H7 (cell line): ENCODE measurements around the gene ARHGAP23. TPM values are rescaled to one million over a fixed set of nuclear protein-coding genes. Genes with fewer than 3 reads are reported as not detected.

Experiments
- DNase-seq: peaks from one replicate; pipeline ENCODE4 v3.0.0; 2012
- H3K27me3 ChIP-seq: 2 replicates; pipeline ENCODE4 v1.6.0; 2011; ENCODE audit warnings: mild to moderate bottlenecking, low read length; ENCODE audit not compliant: control insufficient read depth, insufficient read depth
- H3K36me3 ChIP-seq: replicated peaks from 2 replicates; pipeline ENCODE4 v1.5.1; 2011; ENCODE audit warnings: low read length; ENCODE audit not compliant: control insufficient read depth, insufficient read depth
- H3K4me3 ChIP-seq: 2 replicates; pipeline ENCODE4 v1.5.1; 2011; ENCODE audit warnings: low read depth, mild to moderate bottlenecking, control low read depth, low read length, moderate library complexity; ENCODE audit not compliant: insufficient read depth
- total RNA-seq: library from RNA; depleted of rRNA; stranded (reverse); fragments of >200 nt; shearing (Covaris generic); gene quantifications from 2 replicates; pipeline ENCODE4 v1.2.3, GENCODE V29; 2014

The ARHGAP23 gene
- total RNA-seq, 1 experiment from 2014 or later: 15.4 TPM

- no peak for DNase-seq
- Histone ChIP-seq H3K4me3 (no peak overlapping the region), H3K36me3 (no peaks in the 10 kb centered on the region; the same call in 1 of the 2 replicates), H3K27me3 (no peaks in the 10 kb centered on the region)
These were observed 19.3 kb downstream of the ARHGAP23 start for GRCh38 chr17:38447502-38448085.

GRCh38 chr17:38448208-38448771, 20.0 kb downstream of the ARHGAP23 start:
- Histone ChIP-seq H3K27me3 (no peaks in the 10 kb centered on the region), H3K36me3 (no peaks in the 10 kb centered on the region; the same call in 1 of the 2 replicates), H3K4me3 (no peak overlapping the region)
- DNase-seq: no peak

DNA sequence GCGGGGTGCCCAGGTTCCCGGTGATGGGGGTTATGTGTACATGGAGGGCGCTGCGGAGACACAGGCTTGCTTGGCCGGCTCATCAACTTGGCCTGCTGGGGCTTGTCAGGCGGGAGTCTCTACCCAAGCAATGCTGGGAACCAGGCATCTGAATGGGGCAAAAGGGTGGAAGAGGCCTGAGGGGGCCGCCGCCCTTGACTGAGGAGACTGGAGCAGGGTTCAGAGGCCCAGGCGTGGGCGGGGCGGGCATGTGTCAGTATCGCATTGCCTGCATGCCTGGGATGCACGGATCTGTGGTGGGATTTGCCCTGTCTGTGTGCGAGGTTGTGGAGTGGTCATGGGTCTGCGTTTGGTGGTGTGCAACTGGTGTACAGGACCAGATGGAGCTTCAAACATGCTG, 21.1 kb downstream of the ARHGAP23 start:
- no peaks in the 10 kb centered on the region for H3K27me3 ChIP-seq
- no peaks in the 10 kb centered on the region; the same call in 1 of the 2 replicates for H3K36me3 ChIP-seq
- DNase-seq: no peak
- no peak overlapping the region for H3K4me3 ChIP-seq

DNA sequence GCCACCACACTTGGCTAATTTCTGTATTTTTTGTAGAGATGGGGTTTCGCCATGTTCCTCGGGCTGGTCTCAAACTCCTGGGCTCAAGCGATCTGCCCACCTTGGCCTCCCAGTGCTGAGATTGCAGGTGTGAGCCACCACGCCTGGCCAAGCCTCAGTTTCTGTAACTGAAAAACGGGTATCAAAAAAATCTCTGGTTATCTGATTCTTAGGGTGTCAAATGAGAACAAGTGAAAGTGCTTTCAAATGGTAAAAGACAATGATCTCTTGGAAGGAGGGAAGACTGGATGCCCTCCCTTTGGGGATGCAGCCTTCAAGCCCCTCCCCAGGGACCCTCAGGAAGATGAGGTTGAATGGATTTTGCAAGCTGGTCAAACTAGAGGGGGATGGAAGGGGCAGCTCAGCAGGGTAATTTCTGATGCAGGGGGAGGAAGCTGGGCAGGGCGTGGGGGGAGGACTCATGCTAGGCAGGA, 22.3 kb downstream of the ARHGAP23 start:
- H3K36me3 ChIP-seq: no peaks in the 10 kb centered on the region; the same call in 1 of the 2 replicates
- no peak overlapping the region for H3K4me3 ChIP-seq
- no peak for DNase-seq
- H3K27me3 ChIP-seq: no peaks in the 10 kb centered on the region

DNA sequence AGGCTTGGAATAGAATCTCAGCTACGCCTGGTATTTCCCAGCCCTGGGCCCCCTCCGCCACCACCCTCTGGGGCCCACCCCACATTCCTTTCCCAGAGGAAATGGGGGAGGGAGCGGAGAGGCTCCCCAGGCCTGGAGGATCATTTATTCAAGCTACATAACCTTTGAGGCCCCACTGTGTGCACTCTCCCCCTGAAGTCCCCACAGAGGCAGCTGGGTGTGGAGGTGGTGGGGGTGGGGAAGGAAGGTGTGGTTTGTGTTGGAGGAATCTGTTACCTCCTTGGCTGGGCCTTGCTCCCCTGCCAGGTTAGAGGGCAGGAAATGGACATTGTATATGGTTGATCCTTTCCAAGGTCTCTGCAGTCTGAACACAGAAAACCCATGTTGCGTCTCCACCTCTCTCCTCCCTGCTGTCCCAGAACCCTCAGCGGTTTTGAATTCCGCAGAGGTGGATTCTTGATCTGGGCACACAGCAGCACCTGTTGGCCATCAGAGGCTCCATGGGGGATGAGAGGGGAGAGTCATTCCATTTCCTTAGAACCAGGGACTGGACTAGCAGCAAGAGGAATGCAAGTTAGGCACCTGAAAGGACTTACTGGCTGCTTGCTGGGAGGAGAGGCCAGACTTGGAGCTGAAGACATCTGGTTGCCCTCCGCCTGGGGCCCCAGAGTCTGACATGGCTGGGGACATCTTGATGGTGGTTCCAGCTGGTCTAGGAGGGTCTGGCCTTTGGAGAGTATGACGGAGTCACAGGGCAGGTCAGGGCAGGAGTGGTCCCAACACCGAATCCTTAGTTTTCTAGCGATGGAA, 23.0 kb downstream of the ARHGAP23 start:
- H3K36me3 ChIP-seq: no peaks in the 10 kb centered on the region; the same call in 1 of the 2 replicates
- DNase-seq: peak; percentile 92
- peak overlapping the region; percentile 59 for H3K4me3 ChIP-seq
- H3K27me3 ChIP-seq: no peaks in the 10 kb centered on the region

DNA sequence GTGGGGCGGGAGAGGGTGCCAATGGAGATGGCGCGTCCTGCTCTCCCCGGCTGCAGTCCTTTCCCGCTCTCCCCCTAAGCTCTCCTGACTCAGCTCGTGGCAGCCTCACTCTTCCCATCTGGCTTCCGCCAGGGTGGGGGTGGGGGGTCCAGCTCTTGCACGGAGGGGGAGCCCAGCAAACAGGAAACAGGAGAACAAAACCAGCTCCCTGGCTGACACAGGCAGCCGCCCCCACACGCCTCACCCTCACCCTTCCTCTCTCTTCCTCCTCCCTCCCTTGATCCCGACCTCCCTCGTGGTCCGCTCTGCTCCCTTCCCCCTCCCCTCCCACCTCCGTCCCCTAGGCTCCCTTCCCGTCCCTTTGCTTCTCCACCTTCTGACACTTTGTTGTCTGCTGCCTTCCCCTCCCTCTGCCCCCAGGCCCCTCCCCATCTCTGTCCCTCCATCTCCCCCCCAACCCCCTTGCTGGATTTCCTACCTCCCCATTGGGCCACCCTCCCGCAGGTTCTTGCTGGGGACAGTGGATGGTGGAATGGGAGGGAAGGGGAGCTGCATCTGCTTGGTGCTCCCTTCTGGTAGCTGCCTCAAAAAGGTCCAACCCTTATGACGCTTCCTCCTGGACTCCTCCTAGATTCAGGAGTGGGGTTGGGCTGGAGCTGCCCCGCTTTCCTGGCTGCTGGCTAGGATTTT, 23.7 kb downstream of the ARHGAP23 start:
- Histone ChIP-seq H3K27me3 (no peaks in the 10 kb centered on the region), H3K36me3 (no peaks in the 10 kb centered on the region; the same call in 1 of the 2 replicates), H3K4me3 (peak overlapping the region; percentile 59)
- DNase-seq: peak; percentile 95

- Histone ChIP-seq H3K36me3 (peaks cover 4% of the 10 kb centered on the region), H3K4me3 (no peak overlapping the region; the same call in 1 of the 2 replicates), H3K27me3 (no peaks in the 10 kb centered on the region)
- peak; percentile 61 for DNase-seq
These were observed 24.5 kb downstream of the ARHGAP23 start for GRCh38 chr17:38452719-38453118.

- H3K4me3 ChIP-seq: peak overlapping the region; percentile 48
- DNase-seq: peak; percentile 78
- peaks cover 12% of the 10 kb centered on the region for H3K36me3 ChIP-seq
- no peaks in the 10 kb centered on the region for H3K27me3 ChIP-seq
These were observed 25.7 kb downstream of the ARHGAP23 start for GRCh38 chr17:38453951-38454421.

DNA sequence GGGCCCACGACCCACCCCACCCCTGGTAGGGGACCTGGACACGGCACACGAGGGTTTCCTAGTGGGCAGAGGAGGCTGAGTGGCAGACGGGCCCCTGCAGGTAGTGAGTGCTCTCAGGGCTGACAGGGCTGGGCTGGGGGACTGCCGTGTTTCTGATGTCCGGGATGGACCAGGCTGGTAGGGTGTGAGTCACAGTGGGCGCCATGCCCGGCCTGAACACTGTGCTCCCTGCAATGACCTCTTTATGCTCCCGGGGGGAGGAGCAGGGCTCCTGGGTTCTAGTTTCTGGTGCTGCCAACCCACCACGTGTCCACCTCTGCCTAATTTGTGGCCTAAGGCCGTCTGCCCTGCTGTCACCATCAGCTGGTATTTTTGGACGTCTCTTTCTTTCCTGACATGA, 26.3 kb downstream of the ARHGAP23 start:
- H3K27me3 ChIP-seq: no peaks in the 10 kb centered on the region
- peak overlapping the region; percentile 48; the same call in 1 of the 2 replicates for H3K4me3 ChIP-seq
- DNase-seq: peak; percentile 66
- H3K36me3 ChIP-seq: peaks cover 16% of the 10 kb centered on the region

DNA sequence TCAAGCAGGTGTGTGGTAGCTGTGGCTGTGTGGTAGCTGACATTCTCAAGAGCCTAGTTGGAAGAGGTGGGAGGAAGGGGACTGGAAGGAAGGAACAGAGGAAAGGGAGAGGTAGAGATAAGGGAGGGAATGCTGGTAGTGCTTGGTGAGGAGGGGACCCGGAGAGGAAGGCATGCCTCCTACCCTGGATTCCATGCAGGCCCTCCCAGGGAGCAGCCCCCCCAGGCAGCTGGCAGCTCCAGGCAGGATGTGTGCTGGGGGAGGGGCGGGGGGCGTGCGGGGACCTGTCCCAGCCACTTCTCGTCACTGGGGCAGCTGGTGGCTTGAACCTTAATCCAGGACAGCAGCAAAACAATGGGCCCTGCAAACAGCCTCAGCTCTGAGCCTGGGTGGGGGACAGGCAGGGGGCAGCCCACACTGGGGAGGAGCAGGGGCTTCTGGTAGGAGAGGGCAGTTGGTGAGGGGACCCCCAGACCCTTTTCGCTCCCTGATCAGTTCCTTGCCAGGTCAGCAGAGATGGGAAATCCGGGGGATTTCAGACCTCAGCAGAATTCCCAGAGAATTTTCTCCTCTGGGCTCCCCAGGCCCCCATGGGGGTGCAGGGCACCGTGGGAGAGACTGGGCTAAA, 27.1 kb downstream of the ARHGAP23 start:
- peak; percentile 71 for DNase-seq
- Histone ChIP-seq H3K36me3 (peaks cover 23% of the 10 kb centered on the region), H3K27me3 (no peaks in the 10 kb centered on the region), H3K4me3 (peak overlapping the region; percentile 8; the same call in 1 of the 2 replicates)

DNA sequence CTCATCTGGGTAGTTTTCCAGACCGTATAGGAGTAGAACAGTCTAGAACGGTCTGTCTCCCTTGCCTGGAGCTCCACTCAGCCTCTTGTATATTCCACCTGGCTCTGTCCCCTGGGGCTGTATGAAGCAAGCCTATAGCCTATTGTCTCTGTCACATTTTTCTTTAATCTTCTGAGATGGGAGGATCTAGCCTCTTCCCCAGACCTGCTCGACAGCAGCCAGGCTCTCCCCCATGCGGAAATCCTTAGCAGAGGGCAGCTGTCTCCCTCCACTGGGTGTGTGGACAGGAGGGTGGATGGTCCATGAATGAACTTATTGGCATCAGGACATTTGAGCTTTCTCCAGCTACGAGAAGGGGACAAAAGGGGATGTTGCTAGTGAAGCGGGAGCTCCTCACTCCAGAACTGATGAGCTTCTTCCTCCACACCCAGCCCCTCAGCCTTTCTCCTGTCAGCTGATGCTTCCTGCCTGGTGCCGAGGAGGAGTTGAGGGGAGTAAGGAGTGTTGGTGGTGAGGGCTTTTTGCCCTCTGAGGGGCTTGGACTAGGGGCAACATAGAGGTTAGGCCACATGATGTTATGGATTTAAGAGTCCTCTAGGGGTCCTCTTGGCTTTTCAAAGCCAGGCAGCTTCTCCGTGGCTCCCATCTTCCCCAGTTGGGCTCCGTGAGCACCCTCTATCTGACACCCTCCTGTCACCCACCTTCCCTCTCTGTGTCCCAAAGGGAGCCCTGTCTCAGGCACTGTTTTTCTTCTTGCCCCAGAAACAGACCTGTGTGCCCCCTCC, 28.0 kb downstream of the ARHGAP23 start:
- H3K4me3 ChIP-seq: no peak overlapping the region
- H3K27me3 ChIP-seq: no peaks in the 10 kb centered on the region
- peaks cover 23% of the 10 kb centered on the region for H3K36me3 ChIP-seq
- DNase-seq: peak; percentile 62

DNA sequence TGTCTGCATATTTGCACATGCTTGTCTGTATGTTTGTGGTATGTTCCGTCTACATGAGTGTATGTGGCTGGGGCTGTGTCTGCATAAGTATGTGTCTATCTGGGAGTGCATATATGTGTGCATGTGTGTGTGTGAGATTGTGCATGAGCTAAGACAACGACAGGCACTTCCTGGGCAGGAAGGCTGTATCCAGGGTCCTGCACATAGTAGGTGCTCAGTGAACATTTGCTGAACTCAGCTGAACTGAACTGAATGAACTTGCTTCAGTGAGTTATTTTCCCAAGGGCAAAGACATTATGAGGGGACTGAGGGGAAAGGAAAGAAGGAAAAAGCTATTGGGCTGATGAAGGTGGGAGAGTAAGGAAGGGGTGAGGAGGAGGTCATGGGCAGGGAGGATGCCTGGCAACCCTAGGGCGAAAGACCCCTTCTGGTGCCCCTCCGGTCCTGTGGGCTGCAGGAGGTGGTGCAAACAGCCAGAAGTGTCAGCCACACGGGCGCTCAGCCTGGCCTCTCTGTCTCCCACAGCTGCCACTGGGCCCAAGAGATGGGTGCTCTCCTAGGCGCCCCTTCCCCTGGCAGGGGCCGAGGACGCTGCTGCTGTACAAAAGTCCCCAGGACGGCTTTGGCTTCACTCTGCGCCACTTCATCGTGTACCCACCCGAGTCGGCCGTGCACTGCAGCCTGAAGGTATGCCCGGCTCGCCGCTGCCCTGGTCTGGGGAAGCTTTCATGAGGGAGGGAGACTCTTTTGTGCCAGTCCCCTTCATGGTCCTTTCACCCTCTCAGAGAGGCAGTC, 29.5 kb downstream of the ARHGAP23 start:
- Histone ChIP-seq H3K36me3 (peaks cover 28% of the 10 kb centered on the region), H3K4me3 (no peak overlapping the region), H3K27me3 (no peaks in the 10 kb centered on the region)
- peak; percentile 38 for DNase-seq

DNA sequence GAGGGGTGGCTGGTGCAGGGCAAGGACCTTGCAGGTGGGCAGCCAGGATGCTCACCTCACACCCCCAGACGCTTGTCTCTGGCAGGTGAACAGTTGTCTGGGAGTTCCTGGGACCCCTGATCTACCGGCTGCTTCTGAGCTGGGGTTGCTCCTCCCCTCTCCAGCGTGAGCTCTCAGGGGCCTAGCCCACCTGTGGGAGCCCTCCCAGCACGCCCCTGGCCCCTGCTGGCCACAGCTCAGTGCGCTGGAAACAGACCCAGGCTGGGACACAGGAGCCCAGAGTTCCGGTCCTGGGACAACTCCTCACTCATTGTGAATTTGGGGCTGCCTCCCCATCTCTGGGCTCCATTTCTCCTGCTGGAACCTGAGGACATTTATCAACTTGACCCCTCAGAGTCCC, 30.3 kb downstream of the ARHGAP23 start:
- Histone ChIP-seq H3K27me3 (no peaks in the 10 kb centered on the region), H3K4me3 (no peak overlapping the region), H3K36me3 (peaks cover 33% of the 10 kb centered on the region)
- DNase-seq: peak; percentile 54
